Ovary (tissue), 9 donors: ENCODE results near the gene BBS2. TPM values are rescaled to one million over a fixed set of nuclear protein-coding genes. Genes with fewer than 3 reads are reported as not detected.
A peak's percentile ranks its signal among the peaks of the same experiment; 100 is the strongest.

ENCODE experiments used
- DNase-seq, 5 donors: peaks; one replicate each; pipeline ENCODE4 v3.0.0-alpha.2; 2019 to 2020
- H3K27ac ChIP-seq, 2 donors: fragments of 200-600 bp; one replicate each; pipeline versions ENCODE4 v1.5.1 to v1.8.0; 2019 to 2022
- H3K27me3 ChIP-seq: fragments of 200-600 bp; one replicate; pipeline ENCODE4 v1.8.0; 2022
- H3K36me3 ChIP-seq: fragments of 200-600 bp; sonication (generic); one replicate; pipeline ENCODE4 v1.5.1; 2019
- H3K4me1 ChIP-seq: one replicate; pipeline ENCODE4 v1.8.1; 2013; ENCODE audit warnings: mild to moderate bottlenecking, moderate library complexity; ENCODE audit not compliant: insufficient read depth
- H3K4me3 ChIP-seq: fragments of 200-600 bp; sonication (generic); one replicate; pipeline ENCODE4 v1.5.1; 2017
- H3K9me3 ChIP-seq, 2 donors: fragments of 200-600 bp in 1 of 2; sonication (generic) in 1 of 2; one replicate each; pipeline versions ENCODE4 v1.5.1 to v1.8.1; 2013 to 2019; ENCODE audit warnings: mild to moderate bottlenecking in 1 of 2, moderate library complexity in 1 of 2
- EP300 ChIP-seq: sonication (generic); formaldehyde crosslinking; IDR thresholded peaks from one replicate; pipeline ENCODE4 v1.6.1; 2017; ENCODE audit warnings: antibody characterized with exemption
- POLR2A ChIP-seq: fragments of 450-650 bp; IDR thresholded peaks from one replicate; pipeline ENCODE4 v1.6.1; 2017; ENCODE audit warnings: antibody characterized with exemption, mild to moderate bottlenecking, moderate library complexity
- whole genome bisulfite sequencing, 3 donors: extraction: QIAGEN DNeasy Blood & Tissue Kit in 1 of 3; methylation state at CpG; one replicate each; pipeline versions ENCODE4 v1.1.5 to v1.1.7; 2013 to 2017; 5-methylcytosine and 5-hydroxymethylcytosine counted together
- intact Hi-C, 4 donors: fragments of 100-400 bp; cut with DNase I; formaldehyde crosslinking; loops; one replicate each; pipeline versions ENCODE4 v1.11.0 to v1.15.1; 2022 to 2023
- polyA plus RNA-seq, 2 donors: library from polyadenylated mRNA; stranded (reverse); fragments of 200-250 nt in 1 of 2; fragments of 350-450 nt in 1 of 2; fragmentation: Illumina TruSeq in 1 of 2; extraction: RNeasy Lipid Tissue Mini Kit (QIAGEN cat#74804) in 1 of 2; gene quantifications; one replicate each; pipeline ENCODE4 v1.2.3, GENCODE V29; 2013 to 2014
- total RNA-seq, 7 donors: library from RNA; depleted of rRNA in 2 of 7; stranded (reverse); fragments of >200 nt in 2 of 7; fragmentation: NEBNext Ultra II Directional in 3 of 7; extraction: Animal tissue kit (Norgen Biotek cat#: 25700) in 3 of 7; gene quantifications; one replicate each; pipeline versions ENCODE4 v1.1.0 to v1.2.4, GENCODE V29; 2016 to 2023
- TF ChIP-seq, protein P1 (sequence below), 3 donors: fragments of 450-650 bp in 2 of 3; fragments of 200-600 bp in 1 of 3; IDR thresholded peaks; one replicate each; pipeline versions ENCODE4 v1.5.1 to v1.8.0; 2016 to 2022; ENCODE audit warnings: antibody characterized with exemption in 3 of 3, mild to moderate bottlenecking in 1 of 3
- donor health status: DM: no; HTN: no; CAD: no; lungs with moderate emphysema.
- donor health status: DM: no; HTN: no; CAD: no.
- donor health status: Bipolar disorder and iron deficiency.
- donor health status: DM: yes; HTN: yes; CAD: no.
- donor health status: DM: no; HTN: no; CAD: no.
- donor health status: DM: yes; HTN: yes; CAD: no.

Gene BBS2
- total and polyA plus RNA-seq, 9 donors: 47.9 to 86.2 (median 67.1) TPM

DNA sequence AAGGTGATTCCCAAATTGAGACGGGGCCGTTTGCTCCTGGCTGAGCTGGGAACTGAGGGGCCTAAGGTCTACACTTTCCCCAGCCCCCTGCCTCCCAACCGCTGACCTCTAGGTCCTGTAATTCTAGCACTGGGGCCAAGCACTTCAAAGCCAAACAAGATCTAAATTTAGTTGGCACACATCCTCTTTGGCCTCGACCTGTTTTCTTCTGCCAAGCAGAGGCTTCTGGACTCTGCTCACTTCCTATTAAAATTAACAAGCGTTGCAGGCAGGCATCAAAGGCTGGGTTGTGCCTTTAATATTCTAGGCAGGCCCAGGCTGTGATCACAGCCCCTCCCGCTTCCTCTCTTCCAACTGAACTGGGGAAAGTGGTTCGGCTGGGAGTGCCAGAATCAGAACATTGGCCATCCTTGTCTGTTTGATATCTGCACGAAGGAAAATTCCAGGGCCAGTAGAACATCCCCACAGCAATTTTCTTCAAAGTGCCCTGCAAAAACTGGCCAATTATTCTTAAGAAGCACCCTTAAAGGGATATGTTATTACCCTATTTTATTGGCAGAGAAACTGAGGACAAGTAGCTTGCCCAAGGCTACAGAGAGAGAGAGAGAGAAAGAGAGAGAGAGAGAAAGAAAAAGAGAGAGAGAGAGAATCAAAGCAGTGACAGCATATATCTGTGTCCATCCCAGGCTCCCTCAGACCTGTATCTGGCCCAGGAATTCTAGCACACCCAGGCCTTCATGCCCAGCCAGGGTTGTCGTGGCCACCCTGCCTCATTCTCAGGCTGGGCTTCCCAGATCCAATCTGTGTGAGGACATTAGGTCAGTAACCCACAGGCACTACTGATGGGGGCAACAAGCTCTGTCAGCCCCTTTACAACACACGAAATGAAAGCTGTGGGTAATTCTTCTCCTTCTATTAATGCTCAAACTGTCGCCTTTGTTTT lies 32.2 kb upstream of the BBS2 start:
- 28 to 38% (median 37%) methylated on average over 11 of the region's 11 CpGs for WGBS, 3 donors
- intact Hi-C loops: no loop called here

DNA sequence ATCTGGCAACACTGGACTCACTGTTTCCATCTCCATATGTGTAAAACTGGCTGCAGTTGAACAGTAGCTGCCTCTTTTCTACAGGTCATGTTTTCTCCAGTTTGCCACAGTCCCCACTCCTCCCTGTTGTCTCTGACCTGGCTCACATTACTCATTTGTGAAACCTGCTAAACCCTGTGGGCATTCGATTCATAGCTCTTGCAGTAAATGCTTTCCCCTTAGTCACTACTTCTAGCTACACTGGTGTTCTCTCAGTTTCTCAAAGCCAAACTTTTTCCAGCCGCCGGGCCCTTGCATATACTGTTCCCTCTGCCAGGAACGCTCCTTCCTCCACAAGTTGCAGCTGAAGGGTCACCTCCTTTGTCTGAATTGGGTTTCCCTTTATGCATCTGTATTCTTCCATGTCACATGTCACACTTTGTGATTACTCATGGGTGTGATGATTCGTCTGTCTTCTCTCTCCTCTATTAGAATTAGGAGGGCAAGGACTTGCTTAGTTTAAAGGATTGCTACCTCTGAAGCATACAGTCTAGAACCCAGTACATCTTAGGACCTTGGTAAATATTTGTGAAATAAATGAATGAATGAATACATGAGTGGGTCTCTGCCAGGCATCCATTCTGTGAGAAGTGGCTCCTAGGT lies 30.0 kb upstream of the BBS2 start:
- TF ChIP-seq, protein P1, sequence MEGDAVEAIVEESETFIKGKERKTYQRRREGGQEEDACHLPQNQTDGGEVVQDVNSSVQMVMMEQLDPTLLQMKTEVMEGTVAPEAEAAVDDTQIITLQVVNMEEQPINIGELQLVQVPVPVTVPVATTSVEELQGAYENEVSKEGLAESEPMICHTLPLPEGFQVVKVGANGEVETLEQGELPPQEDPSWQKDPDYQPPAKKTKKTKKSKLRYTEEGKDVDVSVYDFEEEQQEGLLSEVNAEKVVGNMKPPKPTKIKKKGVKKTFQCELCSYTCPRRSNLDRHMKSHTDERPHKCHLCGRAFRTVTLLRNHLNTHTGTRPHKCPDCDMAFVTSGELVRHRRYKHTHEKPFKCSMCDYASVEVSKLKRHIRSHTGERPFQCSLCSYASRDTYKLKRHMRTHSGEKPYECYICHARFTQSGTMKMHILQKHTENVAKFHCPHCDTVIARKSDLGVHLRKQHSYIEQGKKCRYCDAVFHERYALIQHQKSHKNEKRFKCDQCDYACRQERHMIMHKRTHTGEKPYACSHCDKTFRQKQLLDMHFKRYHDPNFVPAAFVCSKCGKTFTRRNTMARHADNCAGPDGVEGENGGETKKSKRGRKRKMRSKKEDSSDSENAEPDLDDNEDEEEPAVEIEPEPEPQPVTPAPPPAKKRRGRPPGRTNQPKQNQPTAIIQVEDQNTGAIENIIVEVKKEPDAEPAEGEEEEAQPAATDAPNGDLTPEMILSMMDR (IDR thresholded peaks at IDR 0.05): no peak
- TF ChIP-seq EP300: no peak
- intact Hi-C loops: no loop called here
- Histone ChIP-seq H3K9me3 (no peaks in the 10 kb centered on the region), H3K4me3 (no peak overlapping the region), H3K36me3 (no peaks in the 10 kb centered on the region), H3K4me1 (no peaks in the 10 kb centered on the region), H3K27me3 (no peaks in the 10 kb centered on the region), H3K27ac (no peak overlapping the region)
- no peak for DNase-seq
- 87 to 93% (median 92%) methylated on average over 5 of the region's 5 CpGs for WGBS, 3 donors

More for the DNA sequence above, 32.2 kb upstream of the BBS2 start:
- no peaks in the 10 kb centered on the region for H3K27me3 ChIP-seq
- no peak overlapping the region for H3K4me3 ChIP-seq
- H3K36me3 ChIP-seq: no peaks in the 10 kb centered on the region
- TF ChIP-seq POLR2A: no peak
- TF ChIP-seq, protein P1 (IDR thresholded peaks at IDR 0.05): no peak
- TF ChIP-seq EP300: no peak
- no peak overlapping the region for H3K27ac ChIP-seq
- no peaks in the 10 kb centered on the region for H3K9me3 ChIP-seq
- H3K4me1 ChIP-seq: no peaks in the 10 kb centered on the region
- peak in 2 of 5 donors; percentile 22 to 37 for DNase-seq

DNA sequence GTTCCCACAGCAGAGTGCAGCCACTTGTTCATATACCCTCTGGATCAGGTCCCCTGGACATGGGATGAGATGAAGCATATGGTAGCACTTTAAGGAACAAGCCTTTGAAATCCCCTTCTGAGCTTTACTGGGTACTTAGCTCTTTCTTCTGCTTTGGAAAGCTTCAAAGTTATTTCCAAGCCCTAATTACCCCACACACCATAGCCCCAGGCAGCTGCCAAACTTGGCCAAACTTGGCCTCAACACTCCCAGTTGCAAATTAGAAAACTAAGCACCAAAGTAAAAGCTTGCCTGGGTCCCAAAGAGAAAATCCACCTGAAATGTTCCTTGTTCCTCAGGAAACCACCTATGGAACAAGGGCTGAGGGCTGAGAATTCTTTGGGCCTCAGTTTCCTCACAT lies 29.3 kb upstream of the BBS2 start:
- H3K9me3 ChIP-seq: no peaks in the 10 kb centered on the region
- TF ChIP-seq POLR2A (no peak), EP300 (no peak)
- TF ChIP-seq, protein P1 (IDR thresholded peaks at IDR 0.05): no peak
- no peak overlapping the region for H3K4me3 ChIP-seq
- DNase-seq: no peak
- H3K4me1 ChIP-seq: no peaks in the 10 kb centered on the region
- no peak overlapping the region for H3K27ac ChIP-seq
- no peaks in the 10 kb centered on the region for H3K36me3 ChIP-seq
- intact Hi-C loops: no loop called here
- no peaks in the 10 kb centered on the region for H3K27me3 ChIP-seq

GRCh38 chr16:56547949-56548567 lies 28.2 kb upstream of the BBS2 start:
- Histone ChIP-seq H3K36me3 (no peaks in the 10 kb centered on the region), H3K27ac (peak overlapping the region in 1 of 2 donors; percentile 5), H3K4me3 (no peak overlapping the region), H3K9me3 (no peaks in the 10 kb centered on the region), H3K27me3 (no peaks in the 10 kb centered on the region), H3K4me1 (no peaks in the 10 kb centered on the region)
- WGBS, 3 donors: 75 to 85% (median 80%) methylated on average over 4 of the region's 4 CpGs
- intact Hi-C loops: no loop called here
- DNase-seq: no peak
- no peak for TF ChIP-seq EP300
